CD4-positive, CD25-positive, alpha-beta regulatory T cell (primary cell): ENCODE results near the gene CHI3L1. TPM values are rescaled to one million over a fixed set of nuclear protein-coding genes. Genes with fewer than 3 reads are reported as not detected.
"Not testable (repeated sequence)": the region's sequence is repeated elsewhere in the genome, so short reads cannot be mapped to it uniquely, and the experiment has no call there.

Source experiments
- ATAC-seq, 2 donors: fragments of 150-1000 bp; cut with Tn5 transposase; one replicate each; pipeline ENCODE4 v1.10.0; 2021; ENCODE audit warnings: low read depth in 2 of 2, moderate number of reproducible peaks in 2 of 2, moderate library complexity in 1 of 2
- DNase-seq, 3 donors: peaks; one replicate each; pipeline versions ENCODE4 v3.0.0 to v3.0.0-alpha.2; 2012 to 2022; ENCODE audit warnings: mixed read lengths in 1 of 3
- H3K27ac ChIP-seq: one replicate; pipeline ENCODE4 v1.7.0; 2013; ENCODE audit warnings: mild to moderate bottlenecking, low read length; ENCODE audit not compliant: insufficient read depth, poor library complexity, severe bottlenecking
- H3K27me3 ChIP-seq: one replicate; pipeline ENCODE4 v1.7.0; 2013; ENCODE audit warnings: low read length; ENCODE audit not compliant: control insufficient read depth, insufficient read depth
- H3K36me3 ChIP-seq: one replicate; pipeline ENCODE4 v1.7.0; 2013; ENCODE audit warnings: mild to moderate bottlenecking, low read length, moderate library complexity; ENCODE audit not compliant: control insufficient read depth, insufficient read depth
- H3K4me1 ChIP-seq: 2 replicates; pipeline ENCODE4 v1.7.0; 2013; ENCODE audit warnings: mild to moderate bottlenecking, low read length; ENCODE audit not compliant: insufficient read depth, control insufficient read depth, poor library complexity, severe bottlenecking
- H3K4me3 ChIP-seq: one replicate; pipeline ENCODE4 v1.7.0; 2013; ENCODE audit warnings: low read depth, mild to moderate bottlenecking, low read length, moderate library complexity
- H3K9me3 ChIP-seq, 2 experiments: 1 replicate in 1 of 2; 2 replicates in 1 of 2; pipeline ENCODE4 v1.7.0; 2013; ENCODE audit warnings: low read length in 2 of 2, mild to moderate bottlenecking in 1 of 2, moderate library complexity in 1 of 2; ENCODE audit not compliant: control insufficient read depth in 2 of 2
- H3K27ac Mint-ChIP-seq, 3 donors: one replicate each; pipeline ENCODE4 v1.8.0; 2020 to 2022; ENCODE audit warnings: mild to moderate bottlenecking in 3 of 3, mixed read lengths in 3 of 3, moderate library complexity in 2 of 3
- H3K27me3 Mint-ChIP-seq: one replicate; pipeline ENCODE4 v1.8.0; 2022; ENCODE audit warnings: mild to moderate bottlenecking, mixed read lengths
- H3K36me3 Mint-ChIP-seq: one replicate; pipeline ENCODE4 v1.8.0; 2020; ENCODE audit warnings: mixed read lengths
- H3K4me1 Mint-ChIP-seq, 4 donors: one replicate each; pipeline ENCODE4 v1.8.0; 2020 to 2022; ENCODE audit warnings: mixed read lengths in 4 of 4, mild to moderate bottlenecking in 1 of 4
- H3K4me3 Mint-ChIP-seq, 4 donors: one replicate each; pipeline ENCODE4 v1.8.0; 2020 to 2022; ENCODE audit warnings: mild to moderate bottlenecking in 4 of 4, mixed read lengths in 4 of 4, moderate library complexity in 3 of 4
- H3K9me3 Mint-ChIP-seq, 7 donors: one replicate each; pipeline ENCODE4 v1.8.0; 2020 to 2022; ENCODE audit warnings: mixed read lengths in 7 of 7, mild to moderate bottlenecking in 3 of 7, moderate library complexity in 2 of 7
- polyA plus RNA-seq, 4 donors: library from polyadenylated mRNA; unstranded; fragments of 300-500 nt; fragmentation: Illumina TruSeq; gene quantifications; one replicate each; pipeline ENCODE4 v1.2.3, GENCODE V29; 2021
- total RNA-seq: library from RNA; stranded (reverse); gene quantifications from one replicate; pipeline ENCODE4 v1.2.3, GENCODE V29; 2022

The CHI3L1 gene
- total RNA-seq (not detected), polyA plus RNA-seq (not detected)

GRCh38 chr1:203186446-203187303, at the start of gene CHI3L1:
Gene CHI3L1, minus strand, starts transcription at chr1:203186704. Its CDS starts 81 bp downstream, at chr1:203186623.
- no peaks in the 10 kb centered on the region for H3K27me3 ChIP-seq
- Mint-ChIP-seq H3K4me1 (no peaks in the 10 kb centered on the region), H3K27ac (no peak within 1 kb of the TSS), H3K4me3 (no peak within 1 kb of the TSS), H3K9me3 (no peaks in the 10 kb centered on the region), H3K36me3 (no peaks in the 10 kb centered on the region), H3K27me3 (peaks cover 18% of the 10 kb centered on the region)
- no peak within 1 kb of the TSS for H3K27ac ChIP-seq
- no peak within 1 kb of the TSS for H3K4me3 ChIP-seq
- ATAC-seq (no peak), DNase-seq (no peak)
- H3K9me3 ChIP-seq: no peaks in the 10 kb centered on the region
- no peaks in the 10 kb centered on the region for H3K4me1 ChIP-seq
- no peaks in the 10 kb centered on the region for H3K36me3 ChIP-seq

DNA sequence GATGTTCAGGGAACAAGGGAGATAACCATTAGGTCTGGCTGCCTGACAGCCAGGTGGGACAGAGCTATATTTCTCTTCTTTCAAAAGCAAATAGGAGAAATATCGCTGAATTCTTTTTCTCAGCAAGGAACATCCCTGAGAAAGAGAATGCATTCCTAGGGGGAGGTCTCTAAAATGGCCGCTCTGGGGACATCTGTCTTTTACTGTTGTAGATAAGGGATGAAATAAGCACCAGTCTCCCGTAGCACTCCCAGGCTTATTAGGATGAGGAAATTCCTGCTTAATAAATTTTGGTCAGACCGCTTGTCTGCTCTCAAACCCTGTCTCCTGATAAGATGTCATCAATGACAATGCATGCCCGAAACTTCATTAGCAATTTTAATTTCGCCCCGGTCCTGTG, 48.4 kb upstream of the CHI3L1 start:
- DNase-seq, H3K4me1 Mint-ChIP-seq, H3K4me3 ChIP-seq, H3K4me1 ChIP-seq, ATAC-seq, H3K27me3 ChIP-seq, H3K27ac ChIP-seq, H3K36me3 Mint-ChIP-seq, H3K36me3 ChIP-seq, H3K27ac Mint-ChIP-seq, H3K4me3 Mint-ChIP-seq: not testable (repeated sequence)
- peaks cover 27% of the 10 kb centered on the region for H3K27me3 Mint-ChIP-seq
- peaks cover 2 to 27% (median 12%) of the 10 kb centered on the region in 7 donors for H3K9me3 Mint-ChIP-seq
- peaks cover 9 to 18% of the 10 kb centered on the region in 2 experiments for H3K9me3 ChIP-seq

- Histone ChIP-seq H3K27ac (no peak within 1 kb of the TSS), H3K9me3 (peaks cover 0 to 6% of the 10 kb centered on the region in 2 experiments), H3K27me3 (peaks cover 3% of the 10 kb centered on the region), H3K4me3 (no peak within 1 kb of the TSS), H3K36me3 (no peaks in the 10 kb centered on the region), H3K4me1 (no peaks in the 10 kb centered on the region)
- no peaks in the 10 kb centered on the region for H3K4me1 Mint-ChIP-seq
- peaks cover 0 to 13% (median 7%) of the 10 kb centered on the region in 7 donors for H3K9me3 Mint-ChIP-seq
- H3K27ac Mint-ChIP-seq: no peak within 1 kb of the TSS
- peaks cover 14% of the 10 kb centered on the region for H3K27me3 Mint-ChIP-seq
- peaks cover 4% of the 10 kb centered on the region for H3K36me3 Mint-ChIP-seq
- H3K4me3 Mint-ChIP-seq: peak within 1 kb of the TSS in 1 of 4 donors; percentile 86
- DNase-seq: no peak
- no peak for ATAC-seq
Measured at GRCh38 chr1:203229471-203230135, 43.1 kb upstream of the CHI3L1 start, which contains the start of gene CHIT1. Gene CHIT1, minus strand, starts transcription at chr1:203229673. Its CDS starts 37 bp downstream, at chr1:203229636.

DNA sequence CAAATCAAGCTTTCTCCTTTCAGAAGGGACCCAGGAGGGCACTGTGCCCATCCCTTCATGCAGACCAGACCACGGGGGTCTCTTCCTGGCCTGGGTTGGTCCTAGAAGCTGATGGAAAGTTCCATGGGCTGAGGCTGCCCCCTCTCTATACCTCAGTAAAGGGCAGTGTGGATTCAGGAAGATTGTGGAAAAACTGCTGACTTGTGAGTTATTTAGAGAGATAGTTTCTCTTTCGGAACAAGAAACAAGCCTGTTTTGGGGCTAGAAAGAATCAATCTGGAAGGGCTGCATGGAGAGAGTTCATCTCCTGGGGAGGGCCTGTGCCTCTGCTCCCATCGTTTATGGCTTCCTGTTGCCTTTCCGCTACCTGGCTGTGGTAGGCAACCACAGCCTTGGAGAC, 42.2 kb upstream of the CHI3L1 start:
- peaks cover 3% of the 10 kb centered on the region for H3K27me3 ChIP-seq
- ATAC-seq (no peak), DNase-seq (no peak)
- Mint-ChIP-seq H3K27ac (no peak overlapping the region), H3K27me3 (peaks cover 14% of the 10 kb centered on the region), H3K36me3 (peaks cover under 1% of the 10 kb centered on the region), H3K4me1 (no peaks in the 10 kb centered on the region), H3K9me3 (peaks cover 0 to 5% (median under 1%) of the 10 kb centered on the region in 7 donors), H3K4me3 (no peak overlapping the region)
- H3K4me1 ChIP-seq: no peaks in the 10 kb centered on the region
- H3K27ac ChIP-seq: no peak overlapping the region
- peaks cover 0 to under 1% of the 10 kb centered on the region in 2 experiments for H3K9me3 ChIP-seq
- no peak overlapping the region for H3K4me3 ChIP-seq
- H3K36me3 ChIP-seq: no peaks in the 10 kb centered on the region

- peaks cover 11% of the 10 kb centered on the region for H3K27me3 Mint-ChIP-seq
- Histone ChIP-seq H3K27ac (no peak overlapping the region), H3K4me1 (no peaks in the 10 kb centered on the region), H3K27me3 (peaks cover 3% of the 10 kb centered on the region), H3K36me3 (no peaks in the 10 kb centered on the region), H3K9me3 (no peaks in the 10 kb centered on the region), H3K4me3 (no peak overlapping the region)
- H3K27ac Mint-ChIP-seq: no peak overlapping the region
- no peaks in the 10 kb centered on the region for H3K36me3 Mint-ChIP-seq
- peaks cover 0 to 3% (median 0%) of the 10 kb centered on the region in 7 donors for H3K9me3 Mint-ChIP-seq
- DNase-seq (no peak), ATAC-seq (no peak)
- H3K4me1 Mint-ChIP-seq: no peaks in the 10 kb centered on the region
- H3K4me3 Mint-ChIP-seq: no peak overlapping the region
Measured at GRCh38 chr1:203227371-203228083, 41.0 kb upstream of the CHI3L1 start.

DNA sequence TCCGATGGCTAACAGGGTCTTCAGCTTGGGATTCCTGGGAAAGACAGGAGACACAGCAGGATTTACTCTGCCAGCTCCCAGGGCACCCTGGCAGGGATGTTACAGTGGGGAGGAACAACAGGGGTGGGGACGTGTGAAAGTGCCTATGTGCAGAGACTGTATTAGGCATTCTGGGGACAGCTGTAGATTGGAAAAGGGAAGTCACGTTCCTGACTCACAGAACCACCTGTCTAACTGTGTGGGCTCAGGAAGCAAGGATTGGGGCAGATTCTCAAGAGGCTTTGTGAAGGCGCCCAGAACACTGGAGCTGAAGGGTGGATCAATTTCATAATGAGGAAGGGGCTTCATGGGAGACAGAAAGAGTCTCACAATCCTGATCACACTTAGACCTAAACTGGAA, 38.6 kb upstream of the CHI3L1 start:
- Histone ChIP-seq H3K4me1 (no peaks in the 10 kb centered on the region), H3K27me3 (no peaks in the 10 kb centered on the region), H3K36me3 (no peaks in the 10 kb centered on the region), H3K27ac (no peak overlapping the region), H3K9me3 (no peaks in the 10 kb centered on the region), H3K4me3 (no peak overlapping the region)
- Mint-ChIP-seq H3K4me3 (no peak overlapping the region), H3K9me3 (peaks cover 0 to 3% (median 0%) of the 10 kb centered on the region in 7 donors), H3K36me3 (no peaks in the 10 kb centered on the region), H3K27ac (no peak overlapping the region), H3K27me3 (peaks cover 12% of the 10 kb centered on the region), H3K4me1 (no peaks in the 10 kb centered on the region)
- ATAC-seq: no peak
- DNase-seq: no peak

GRCh38 chr1:203223012-203223775, 36.7 kb upstream of the CHI3L1 start:
- H3K9me3 ChIP-seq: no peaks in the 10 kb centered on the region
- H3K27ac ChIP-seq: no peak overlapping the region
- DNase-seq: no peak
- Mint-ChIP-seq H3K4me3 (no peak overlapping the region), H3K36me3 (no peaks in the 10 kb centered on the region), H3K27ac (no peak overlapping the region), H3K27me3 (peaks cover 18% of the 10 kb centered on the region), H3K4me1 (no peaks in the 10 kb centered on the region), H3K9me3 (peaks cover 0 to 3% (median 0%) of the 10 kb centered on the region in 7 donors)
- ATAC-seq: no peak
- H3K27me3 ChIP-seq: no peaks in the 10 kb centered on the region
- no peaks in the 10 kb centered on the region for H3K36me3 ChIP-seq
- H3K4me3 ChIP-seq: no peak overlapping the region
- H3K4me1 ChIP-seq: no peaks in the 10 kb centered on the region
